ENCODE results near the gene DHTKD1.

The DHTKD1 gene

DNA sequence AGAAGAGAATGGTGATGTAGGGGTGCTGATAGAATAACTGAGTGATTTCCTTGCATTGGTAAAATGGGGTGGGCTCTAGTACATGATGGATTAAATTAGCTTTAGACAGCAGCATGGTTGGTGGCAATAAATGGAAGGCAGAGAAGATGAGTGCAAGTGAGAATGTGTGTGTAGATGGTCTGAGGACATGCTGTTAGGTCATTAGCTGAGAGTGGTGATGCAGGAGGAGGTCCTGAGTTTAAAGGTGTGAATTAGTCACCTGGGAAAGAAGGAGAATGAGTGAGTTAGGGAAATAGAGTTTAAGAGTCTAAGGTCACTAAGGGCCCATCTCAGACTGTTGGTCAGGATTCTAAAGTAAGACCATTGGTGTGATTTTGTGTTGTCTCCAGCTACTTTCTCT is 42.8 kb downstream of the DHTKD1 start:
- H3K4me1 ChIP-seq (ENCODE audit: control insufficient read depth, insufficient read depth, low read length) = no peaks in the 10 kb centered on the region
- POLR2A ChIA-PET = no interaction called here

More for the DNA sequence above, 42.8 kb downstream of the DHTKD1 start:
- peaks cover 48 to 74% of the 10 kb centered on the region in 2 experiments for H3K36me3 ChIP-seq (ENCODE audit: control insufficient read depth in 2 of 2, insufficient read depth in 1 of 2, low read length in 2 of 2)
- H3K27ac ChIP-seq (ENCODE audit: extremely low read depth, low read depth, low read length) = no peak overlapping the region
- CTCF ChIA-PET = no interaction called here
- no peak for TF ChIP-seq ZNF324 (tag by site-specific recombination; IDR thresholded peaks at IDR 0.05)
- TF ChIP-seq, protein P1, sequence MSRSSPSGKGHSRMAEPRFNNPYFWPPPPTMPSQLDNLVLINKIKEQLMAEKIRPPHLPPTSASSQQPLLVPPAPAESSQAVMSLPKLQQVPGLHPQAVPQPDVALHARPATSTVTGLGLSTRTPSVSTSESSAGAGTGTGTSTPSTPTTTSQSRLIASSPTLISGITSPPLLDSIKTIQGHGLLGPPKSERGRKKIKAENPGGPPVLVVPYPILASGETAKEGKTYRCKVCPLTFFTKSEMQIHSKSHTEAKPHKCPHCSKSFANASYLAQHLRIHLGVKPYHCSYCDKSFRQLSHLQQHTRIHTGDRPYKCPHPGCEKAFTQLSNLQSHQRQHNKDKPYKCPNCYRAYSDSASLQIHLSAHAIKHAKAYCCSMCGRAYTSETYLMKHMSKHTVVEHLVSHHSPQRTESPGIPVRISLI (tag by site-specific recombination; IDR thresholded peaks at IDR 0.05) = no peak
- TF ChIP-seq, protein P2, sequence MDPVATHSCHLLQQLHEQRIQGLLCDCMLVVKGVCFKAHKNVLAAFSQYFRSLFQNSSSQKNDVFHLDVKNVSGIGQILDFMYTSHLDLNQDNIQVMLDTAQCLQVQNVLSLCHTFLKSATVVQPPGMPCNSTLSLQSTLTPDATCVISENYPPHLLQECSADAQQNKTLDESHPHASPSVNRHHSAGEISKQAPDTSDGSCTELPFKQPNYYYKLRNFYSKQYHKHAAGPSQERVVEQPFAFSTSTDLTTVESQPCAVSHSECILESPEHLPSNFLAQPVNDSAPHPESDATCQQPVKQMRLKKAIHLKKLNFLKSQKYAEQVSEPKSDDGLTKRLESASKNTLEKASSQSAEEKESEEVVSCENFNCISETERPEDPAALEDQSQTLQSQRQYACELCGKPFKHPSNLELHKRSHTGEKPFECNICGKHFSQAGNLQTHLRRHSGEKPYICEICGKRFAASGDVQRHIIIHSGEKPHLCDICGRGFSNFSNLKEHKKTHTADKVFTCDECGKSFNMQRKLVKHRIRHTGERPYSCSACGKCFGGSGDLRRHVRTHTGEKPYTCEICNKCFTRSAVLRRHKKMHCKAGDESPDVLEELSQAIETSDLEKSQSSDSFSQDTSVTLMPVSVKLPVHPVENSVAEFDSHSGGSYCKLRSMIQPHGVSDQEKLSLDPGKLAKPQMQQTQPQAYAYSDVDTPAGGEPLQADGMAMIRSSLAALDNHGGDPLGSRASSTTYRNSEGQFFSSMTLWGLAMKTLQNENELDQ (tag by site-specific recombination; IDR thresholded peaks at IDR 0.05; ENCODE audit: low read depth) = no peak
- TF ChIP-seq KLF1 (tag by site-specific recombination; IDR thresholded peaks at IDR 0.05) = no peak
- TF ChIP-seq ZNF449 (tag by site-specific recombination; IDR thresholded peaks at IDR 0.05) = no peak
- no peak for TF ChIP-seq ZNF366 (tag by site-specific recombination; conservative IDR thresholded peaks at IDR 0.05)
- no peak for TF ChIP-seq ATF2 (tag by site-specific recombination; IDR thresholded peaks at IDR 0.05; ENCODE audit: low read depth)
- TF ChIP-seq SP2 (tag by site-specific recombination; IDR thresholded peaks at IDR 0.05) = no peak
- TF ChIP-seq ZBTB11 (tag by site-specific recombination; conservative IDR thresholded peaks at IDR 0.05; ENCODE audit: low read depth) = no peak
- TF ChIP-seq ZNF792 (tag by site-specific recombination; IDR thresholded peaks at IDR 0.05) = no peak
- no peak for TF ChIP-seq ZEB2 (tag by site-specific recombination; IDR thresholded peaks at IDR 0.05)
- TF ChIP-seq ZNF423 (tag by site-specific recombination; IDR thresholded peaks at IDR 0.05) = no peak
- no peak for TF ChIP-seq HOXA7 (CRISPR knock-in tag; IDR thresholded peaks at IDR 0.05; ENCODE audit: borderline replicate concordance)
- TF ChIP-seq ZNF26 (tag by site-specific recombination; IDR thresholded peaks at IDR 0.05) = no peak
- TF ChIP-seq ZNF530 (tag by site-specific recombination; IDR thresholded peaks at IDR 0.05; ENCODE audit: low read depth) = no peak
- no peak for TF ChIP-seq RBAK (tag by site-specific recombination; IDR thresholded peaks at IDR 0.05)
- no peak overlapping the region for H3K4me3 ChIP-seq (ENCODE audit: low read depth, low read length)
- no peaks in the 10 kb centered on the region for H3K9me3 ChIP-seq (ENCODE audit: control insufficient read depth, insufficient read depth, low read depth, low read length)
